ENCODE measurements around the gene PPP1R3G.
A peak's percentile ranks its signal among the peaks of the same experiment; 100 is the strongest.

The PPP1R3G gene

GRCh38 chr6:5080574-5080973, 4.6 kb upstream of the PPP1R3G start:
- H3K4me3 ChIP-seq (ENCODE audit: low read depth, low read length): no peak overlapping the region
- no peak for TF ChIP-seq CTCF (IDR thresholded peaks at IDR 0.05; ENCODE audit: insufficient read depth, low read depth, low read length, missing control alignments)
- DNase-seq (ENCODE audit: low read depth): no peak

- no peak for DNase-seq (ENCODE audit: low read depth)
- no peak for TF ChIP-seq CTCF (IDR thresholded peaks at IDR 0.05; ENCODE audit: insufficient read depth, low read depth, low read length, missing control alignments)
- H3K4me3 ChIP-seq (ENCODE audit: low read depth, low read length): no peak overlapping the region
Measured at GRCh38 chr6:5081182-5081581, 4.0 kb upstream of the PPP1R3G start.

GRCh38 chr6:5081955-5082354, 3.2 kb upstream of the PPP1R3G start:
- H3K4me3 ChIP-seq (ENCODE audit: low read depth, low read length): no peak overlapping the region
- no peak for TF ChIP-seq CTCF (IDR thresholded peaks at IDR 0.05; ENCODE audit: insufficient read depth, low read depth, low read length, missing control alignments)
- no peak for DNase-seq (ENCODE audit: low read depth)

DNA sequence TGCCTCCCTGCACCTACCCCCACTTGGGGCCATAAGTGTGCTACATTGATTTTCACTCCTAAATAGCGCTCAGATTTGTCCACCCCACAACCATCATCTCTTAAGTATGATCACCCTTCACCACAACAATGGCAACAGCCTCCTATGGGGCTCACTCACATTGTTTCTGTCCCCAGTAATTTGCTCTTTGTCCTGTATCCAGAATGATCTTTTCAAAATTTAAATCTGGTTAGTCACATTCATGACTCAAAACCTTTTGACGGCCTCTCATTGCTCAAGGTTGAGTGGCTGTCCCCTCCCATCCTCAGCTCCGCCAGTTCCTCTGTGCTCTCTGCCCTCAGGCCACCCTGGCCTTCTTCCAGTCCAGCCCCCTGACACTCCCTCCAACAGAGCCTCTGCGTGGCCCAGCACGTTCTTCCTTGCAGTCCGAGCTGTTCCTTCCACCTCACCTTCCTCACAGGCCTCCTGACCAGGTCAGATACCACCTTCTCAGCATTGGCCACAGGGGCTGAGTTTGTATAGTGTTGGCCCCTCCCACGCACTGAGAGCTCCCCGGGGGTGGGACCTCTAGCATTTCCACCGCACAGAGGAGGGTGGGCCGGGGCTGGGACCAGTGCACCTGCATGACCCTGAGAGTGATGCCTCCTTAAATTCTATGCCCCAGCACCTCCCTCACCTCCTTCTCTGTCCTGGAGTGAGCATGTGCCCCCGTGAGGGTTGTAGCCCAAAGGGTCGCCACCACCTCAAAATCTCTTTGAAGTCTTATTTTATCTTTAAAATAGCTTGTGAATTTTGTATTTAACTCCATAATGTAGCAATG, 2.4 kb upstream of the PPP1R3G start:
- no peak overlapping the region for H3K4me3 ChIP-seq (ENCODE audit: low read depth, low read length)
- DNase-seq (ENCODE audit: low read depth): no peak
- TF ChIP-seq CTCF (IDR thresholded peaks at IDR 0.05; ENCODE audit: insufficient read depth, low read depth, low read length, missing control alignments): no peak

DNA sequence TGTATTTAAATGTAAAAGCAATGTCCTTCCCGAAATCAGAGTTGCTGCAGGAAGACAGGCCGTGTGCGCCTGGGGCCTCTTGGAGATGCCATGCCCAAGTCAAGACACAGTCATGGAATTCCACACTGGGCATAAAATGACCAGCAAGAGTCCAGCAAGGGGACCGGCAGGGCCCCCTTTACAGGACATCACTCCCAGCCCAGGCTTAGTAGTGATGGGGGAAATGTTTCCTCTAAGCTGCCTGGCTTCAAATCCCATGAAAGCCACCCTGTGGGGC, 1.9 kb upstream of the PPP1R3G start:
- DNase-seq (ENCODE audit: low read depth): no peak
- no peak for TF ChIP-seq CTCF (IDR thresholded peaks at IDR 0.05; ENCODE audit: insufficient read depth, low read depth, low read length, missing control alignments)
- H3K4me3 ChIP-seq (ENCODE audit: low read depth, low read length): no peak overlapping the region

- TF ChIP-seq CTCF (IDR thresholded peaks at IDR 0.05; ENCODE audit: insufficient read depth, low read depth, low read length, missing control alignments): no peak
- peak overlapping the region; percentile 87 for H3K4me3 ChIP-seq (ENCODE audit: low read depth, low read length)
Measured at GRCh38 chr6:5083813-5084359, 1.3 kb upstream of the PPP1R3G start.

DNA sequence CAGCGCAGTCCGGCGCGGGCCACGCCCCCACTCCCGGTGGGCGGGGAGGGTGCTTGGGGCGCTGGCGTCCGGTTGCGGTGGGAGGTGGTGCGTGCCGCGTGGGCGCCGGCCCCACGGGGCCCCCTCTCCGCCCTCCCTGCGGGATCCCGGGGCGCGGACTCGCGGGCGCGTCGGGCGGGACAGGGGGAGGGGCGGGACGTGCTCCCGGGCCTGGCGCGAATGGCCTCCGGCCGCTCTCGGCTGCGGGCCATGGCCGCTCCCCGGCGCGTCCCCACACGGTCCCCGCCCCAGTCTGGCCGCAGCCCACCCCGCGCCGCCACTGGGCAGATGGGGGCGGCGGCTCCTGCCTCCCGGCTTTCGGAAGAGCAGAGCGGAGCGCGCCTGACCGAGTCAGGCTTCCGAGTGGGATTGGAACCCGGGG, 771 bp upstream of the PPP1R3G start:
- peak overlapping the region; percentile 87 for H3K4me3 ChIP-seq (ENCODE audit: low read depth, low read length)
- peak; percentile 28 for DNase-seq (ENCODE audit: low read depth)
- no peak for TF ChIP-seq CTCF (IDR thresholded peaks at IDR 0.05; ENCODE audit: insufficient read depth, low read depth, low read length, missing control alignments)

More at GRCh38 chr6:5083813-5084359, 1.3 kb upstream of the PPP1R3G start:
- no peak for DNase-seq (ENCODE audit: low read depth)

Measured in GM12865 (cell line).